GM11168 (cell line): ENCODE measurements around the gene NPIPB6.

ENCODE experiments used
- in situ Hi-C: fragments of 300-500 bp; cut with MboI; formaldehyde crosslinking; loops from one replicate; pipeline ENCODE4 v1.12.0; 2022; ENCODE audit warnings: low sequenced_read_pairs; ENCODE audit not compliant: unreplicated experiment

NPIPB6 gene

DNA sequence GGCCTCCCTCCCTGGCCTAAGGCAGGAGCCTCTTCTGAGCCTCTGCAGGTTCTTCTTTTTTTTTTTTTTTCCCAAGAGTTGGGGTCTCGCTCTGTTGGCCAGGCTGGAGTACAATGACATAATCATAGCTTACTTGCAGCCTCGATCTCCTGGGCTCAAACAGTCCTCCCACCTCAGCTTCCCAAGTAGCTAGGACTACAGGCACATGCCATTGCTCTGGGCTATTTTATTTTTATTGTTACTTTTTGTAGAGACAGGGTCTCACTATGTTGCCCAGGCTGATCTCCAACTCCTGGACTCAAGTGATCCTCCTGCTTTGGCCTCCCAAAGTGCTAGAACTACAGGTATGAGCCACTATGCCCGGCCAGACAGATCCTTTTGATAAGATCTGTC, 38.4 kb downstream of the NPIPB6 start:
- in situ Hi-C loops = no loop called here

- in situ Hi-C loops = no loop called here
These were observed 38.9 kb downstream of the NPIPB6 start for GRCh38 chr16:28324235-28324886.

DNA sequence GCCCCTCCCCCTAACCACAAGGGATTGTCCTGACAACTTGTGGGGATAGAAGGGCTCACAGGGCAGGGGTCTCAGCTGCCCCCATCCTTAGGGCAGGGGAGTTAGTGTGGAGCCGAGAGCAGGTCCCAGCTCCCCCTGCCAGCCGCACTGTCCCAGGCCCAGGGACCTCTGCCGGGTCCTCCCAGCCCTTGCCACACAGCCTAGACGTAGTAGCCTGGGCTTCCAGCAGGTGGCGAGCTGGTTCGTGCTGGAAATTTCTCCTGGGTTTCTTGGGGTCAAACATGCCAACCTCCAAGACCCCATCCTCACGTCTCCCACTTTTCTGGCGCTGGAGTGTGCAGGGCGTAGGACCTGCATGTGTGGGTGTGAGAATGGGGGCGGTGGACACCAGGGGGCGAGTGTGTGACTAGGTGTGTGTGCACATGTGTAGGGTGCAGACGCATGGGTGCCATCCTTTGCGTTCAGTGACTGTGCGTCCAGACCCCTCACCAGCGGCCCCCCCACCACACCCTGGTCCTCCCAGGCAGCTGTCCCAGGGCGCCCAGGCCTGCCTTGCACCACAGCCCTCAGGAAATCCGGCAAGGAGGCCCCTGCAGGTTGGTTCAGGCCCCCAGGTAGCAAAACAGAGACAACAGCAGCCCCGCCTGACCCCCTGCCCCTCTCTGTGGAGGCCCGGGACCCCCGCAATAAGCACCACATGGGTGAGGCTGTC, 41.5 kb downstream of the NPIPB6 start:
- in situ Hi-C loops = no loop called here

GRCh38 chr16:28320741-28321140, 42.6 kb downstream of the NPIPB6 start:
- in situ Hi-C loops = no loop called here

- in situ Hi-C loops = no loop called here
These were observed 43.2 kb downstream of the NPIPB6 start for GRCh38 chr16:28320023-28320561.

DNA sequence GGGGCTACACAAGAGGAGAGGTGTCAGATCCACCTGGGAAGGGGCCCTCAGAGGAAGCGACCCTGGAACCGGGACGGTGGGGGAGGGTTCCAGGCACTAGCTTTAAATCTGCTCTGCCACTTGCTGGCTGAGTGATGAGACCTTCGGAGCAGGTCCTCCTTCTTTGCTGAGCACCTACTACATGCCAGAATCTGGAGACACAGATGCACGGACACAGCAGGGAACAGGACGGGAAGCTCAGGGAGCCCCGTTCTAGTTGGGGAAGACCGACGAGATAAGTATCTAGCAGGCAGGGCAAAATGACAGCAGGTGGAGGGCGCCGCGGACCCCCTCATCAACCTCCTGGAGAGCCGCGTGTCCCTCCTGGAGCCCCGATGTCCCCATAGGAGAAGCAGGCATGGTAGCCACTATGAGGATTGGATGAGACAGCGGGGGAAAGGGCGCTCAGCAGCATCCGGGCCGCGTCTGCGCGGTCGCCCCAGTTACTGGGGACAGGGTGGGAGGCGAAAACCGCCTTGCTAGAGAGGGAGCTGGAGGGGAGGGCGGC, 43.8 kb downstream of the NPIPB6 start:
- in situ Hi-C loops = no loop called here

GRCh38 chr16:28318042-28318744, 45.1 kb downstream of the NPIPB6 start:
- in situ Hi-C loops = no loop called here

- in situ Hi-C loops = no loop called here
These were observed 46.0 kb downstream of the NPIPB6 start for GRCh38 chr16:28317040-28317880.

- in situ Hi-C loops = no loop called here
These were observed 47.3 kb downstream of the NPIPB6 start for GRCh38 chr16:28316054-28316453.

GRCh38 chr16:28313587-28313986, 49.7 kb downstream of the NPIPB6 start:
- in situ Hi-C loops = loop anchor here (5.0 kb wide), 1 partner anchor 36 kb away; no protein-coding TSS in a partner anchor

DNA sequence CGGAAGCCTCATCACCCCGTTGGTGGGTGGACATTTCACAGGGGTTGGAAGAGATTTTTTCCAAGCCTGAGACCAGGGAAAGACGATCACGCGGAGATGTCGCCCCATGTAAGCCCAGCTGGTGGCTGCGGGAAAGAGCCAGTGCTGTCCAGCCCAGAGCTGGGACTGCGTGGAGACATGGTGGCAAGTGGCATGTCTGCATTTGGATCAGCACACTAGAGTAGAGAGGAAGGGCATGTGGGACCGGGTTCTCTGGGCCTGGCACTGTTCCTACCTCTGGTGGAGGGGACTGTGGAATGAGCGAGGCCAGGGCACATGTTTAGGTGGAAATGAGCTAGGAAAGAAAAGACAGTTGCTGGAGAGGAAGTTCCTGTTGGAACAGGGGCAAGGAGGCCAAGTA, 51.0 kb downstream of the NPIPB6 start:
- in situ Hi-C loops = loop anchor here (5.0 kb wide), 1 partner anchor 35 kb away; no protein-coding TSS in a partner anchor

DNA sequence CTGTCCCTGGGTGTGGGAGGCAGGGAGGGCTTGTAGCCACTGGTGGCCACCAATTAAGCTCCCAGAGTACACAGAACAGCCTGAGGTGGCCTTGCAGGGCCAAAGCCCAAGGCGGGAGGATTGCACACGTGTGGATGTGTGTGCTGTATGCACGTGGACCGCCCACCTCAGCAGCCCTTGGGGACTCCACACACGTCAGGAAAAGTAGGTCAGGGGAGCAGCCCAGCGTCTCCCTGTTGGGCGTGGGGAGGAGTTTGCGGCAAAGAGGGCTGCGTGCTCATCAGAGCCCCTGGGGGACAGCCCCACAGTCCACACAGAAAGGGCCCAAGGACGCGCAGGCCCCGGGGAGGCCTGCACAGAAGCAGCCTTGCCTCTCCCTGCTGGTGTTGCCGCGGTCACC, 51.4 kb downstream of the NPIPB6 start:
- in situ Hi-C loops = loop anchor here (5.0 kb wide), 1 partner anchor 35 kb away; no protein-coding TSS in a partner anchor

DNA sequence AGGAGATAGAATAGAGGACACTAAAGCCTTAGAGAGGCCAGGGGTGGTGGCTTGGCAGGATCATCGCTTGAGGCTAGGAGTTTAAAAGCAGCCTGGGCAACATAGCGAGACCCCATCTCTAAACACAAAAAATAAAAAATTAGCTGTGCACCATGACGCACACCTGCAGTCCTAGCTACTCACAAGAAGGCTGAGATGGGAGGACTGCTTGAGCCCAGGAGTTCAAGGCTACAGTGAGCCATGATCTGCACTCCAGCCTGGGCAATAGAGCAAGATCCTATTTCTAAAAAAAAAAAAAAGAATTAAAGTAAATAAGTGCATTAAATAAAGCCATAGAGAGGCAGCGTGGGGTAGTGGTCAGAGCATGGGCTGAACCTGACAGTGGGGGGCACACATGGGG, 51.9 kb downstream of the NPIPB6 start:
- in situ Hi-C loops = loop anchor here (5.0 kb wide), 1 partner anchor 34 kb away; no protein-coding TSS in a partner anchor

- in situ Hi-C loops = loop anchor here (5.0 kb wide), 1 partner anchor 33 kb away; no protein-coding TSS in a partner anchor
These were observed 52.5 kb downstream of the NPIPB6 start for GRCh38 chr16:28310796-28311195.

DNA sequence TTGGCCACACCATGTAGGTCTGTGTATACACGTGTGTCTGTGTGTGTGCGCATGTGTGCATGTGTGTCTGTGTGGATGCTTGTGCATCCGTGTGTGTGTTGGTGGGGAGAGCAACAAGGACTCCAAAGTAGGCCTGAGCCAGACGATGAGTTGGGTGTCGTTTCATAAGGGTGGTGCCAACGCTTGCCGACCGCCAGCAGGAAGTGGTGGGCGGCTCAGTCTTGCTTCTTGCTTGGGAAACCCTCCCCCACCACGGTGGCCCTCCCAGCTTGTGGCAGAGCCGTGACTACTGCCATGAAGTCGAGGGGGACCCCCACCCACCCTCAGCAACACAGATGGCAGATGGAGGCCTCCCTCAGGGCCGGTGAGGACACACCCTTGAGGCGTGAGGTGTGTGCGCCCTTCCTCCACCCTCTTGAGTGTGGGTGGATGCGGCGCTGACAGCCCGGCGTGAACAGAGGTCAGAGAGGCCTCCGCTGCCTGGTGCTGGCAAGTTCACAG, 53.4 kb downstream of the NPIPB6 start:
- in situ Hi-C loops = loop anchor here (5.0 kb wide), 1 partner anchor 33 kb away; no protein-coding TSS in a partner anchor

DNA sequence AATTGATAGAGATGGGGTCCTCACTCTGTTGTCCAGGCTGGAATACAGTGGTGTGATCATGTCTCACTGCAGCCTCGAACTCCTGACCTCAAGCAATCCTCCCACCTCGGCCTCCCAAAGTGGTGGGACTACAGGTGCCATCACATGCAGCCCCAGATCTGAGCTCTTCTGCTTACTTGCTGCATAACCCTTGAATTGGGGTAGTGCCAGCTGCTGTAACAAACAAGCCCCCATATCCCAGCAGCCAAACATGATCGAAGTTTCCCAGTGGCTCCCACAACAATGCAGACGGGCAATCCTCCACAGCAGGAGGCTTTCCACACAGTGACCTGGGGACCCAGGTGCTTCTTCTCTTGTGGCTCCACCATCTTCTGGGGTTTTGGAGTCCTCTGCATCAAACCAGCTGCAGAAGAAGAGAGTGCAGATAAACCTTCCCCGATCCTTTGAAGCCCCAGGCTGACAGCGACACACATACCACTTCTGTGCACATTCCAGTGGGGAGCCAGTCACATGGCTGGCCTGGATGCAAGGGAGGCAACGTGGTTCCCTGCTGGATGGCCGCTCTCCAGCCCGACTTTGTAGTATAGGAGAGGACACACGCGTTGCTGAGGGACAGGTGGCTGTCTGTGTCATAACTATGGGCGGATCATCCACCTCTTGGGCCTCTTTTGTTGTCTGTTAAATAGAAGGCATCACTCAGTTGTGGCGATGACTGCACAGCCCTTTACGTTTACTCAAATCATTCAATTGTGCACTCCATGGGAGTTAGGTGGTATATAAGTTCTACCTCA, 54.3 kb downstream of the NPIPB6 start:
- in situ Hi-C loops = no loop called here

DNA sequence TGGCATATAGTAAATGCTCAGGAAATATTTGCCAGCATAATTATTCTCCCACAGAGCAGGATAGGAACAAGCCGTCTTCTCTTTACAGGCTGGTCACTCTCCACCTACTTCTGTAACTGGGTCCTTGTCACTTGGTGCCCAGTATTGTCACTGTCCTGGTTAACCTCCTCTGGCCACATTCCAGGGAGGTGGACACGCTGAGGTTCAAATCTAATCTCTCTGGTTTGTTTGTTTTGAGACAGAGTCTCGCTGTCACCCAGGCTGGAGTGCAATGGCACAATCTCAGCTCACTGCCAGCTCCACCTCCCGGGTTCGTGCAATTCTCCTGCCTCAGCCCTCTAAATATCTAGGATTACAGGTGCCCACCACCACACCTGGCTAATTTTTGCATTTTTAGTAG, 55.4 kb downstream of the NPIPB6 start:
- in situ Hi-C loops = no loop called here

DNA sequence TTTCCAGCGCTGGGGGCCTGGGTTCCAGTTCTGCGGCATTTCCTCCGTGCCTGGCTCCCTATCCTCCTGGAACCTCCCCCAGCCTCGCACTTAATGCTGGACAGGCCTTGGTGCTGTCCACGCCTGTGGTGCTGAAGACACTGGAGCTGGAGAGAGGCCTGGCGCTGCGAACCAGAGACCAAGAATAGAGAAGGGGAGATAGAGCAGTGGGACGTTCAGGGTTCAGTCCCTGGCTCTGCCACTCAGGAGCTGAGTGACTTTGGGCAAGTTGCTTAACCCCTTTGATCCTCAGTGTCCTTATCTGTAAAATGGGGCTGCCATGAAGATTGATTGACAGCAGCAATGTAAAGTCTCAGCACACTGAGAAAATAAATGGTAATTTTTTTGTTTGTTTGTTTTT, 59.1 kb downstream of the NPIPB6 start:
- in situ Hi-C loops = no loop called here

DNA sequence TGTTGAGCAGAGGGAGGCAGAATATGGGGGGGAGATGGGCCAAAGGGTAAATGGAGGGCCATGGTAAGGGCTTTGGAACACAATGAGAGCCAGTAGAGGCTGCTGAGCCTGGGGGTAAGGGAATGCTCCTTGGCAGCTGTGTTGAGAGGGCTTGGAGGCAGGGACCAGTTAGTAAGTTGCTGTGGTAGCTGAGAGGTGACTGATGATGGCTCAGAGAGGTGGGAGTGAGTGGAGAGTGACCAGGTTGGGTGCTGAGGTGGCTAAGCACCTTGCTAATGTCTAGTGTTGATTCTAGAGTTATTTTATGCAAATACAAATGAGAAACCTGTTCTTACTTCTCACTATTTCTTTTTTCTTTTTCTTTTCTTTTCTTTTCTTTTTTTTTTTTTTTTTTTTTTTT, 60.2 kb downstream of the NPIPB6 start:
- in situ Hi-C loops = no loop called here
